ENCODE results near the gene SRCIN1.
"Not testable (repeated sequence)": the region's sequence is repeated elsewhere in the genome, so short reads cannot be mapped to it uniquely, and the experiment has no call there.

Gene SRCIN1

DNA sequence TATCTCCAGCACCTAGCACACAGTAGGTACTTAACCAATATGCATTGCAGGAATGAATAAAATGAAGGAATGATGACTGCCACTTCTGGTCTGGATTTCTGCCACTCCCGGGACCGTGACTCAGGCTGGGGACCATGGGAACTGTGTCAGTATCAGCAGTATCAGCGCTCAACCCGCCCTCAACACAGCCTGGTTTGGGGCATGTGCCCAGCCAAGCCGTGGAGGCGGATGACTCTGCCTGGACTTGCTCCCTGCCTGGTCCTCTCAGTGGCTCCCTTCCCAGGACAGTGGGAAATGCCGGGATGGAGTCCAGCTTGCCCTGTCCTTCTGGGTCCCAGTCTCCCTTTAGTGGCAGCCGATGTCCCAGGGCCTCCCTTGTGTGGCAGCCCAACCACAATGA is 55.1 kb downstream of the SRCIN1 start:
- FAIRE-seq (no peak), DNase-seq (ENCODE audit: extremely low spot score, insufficient read length, low read depth) (no peak)

DNA sequence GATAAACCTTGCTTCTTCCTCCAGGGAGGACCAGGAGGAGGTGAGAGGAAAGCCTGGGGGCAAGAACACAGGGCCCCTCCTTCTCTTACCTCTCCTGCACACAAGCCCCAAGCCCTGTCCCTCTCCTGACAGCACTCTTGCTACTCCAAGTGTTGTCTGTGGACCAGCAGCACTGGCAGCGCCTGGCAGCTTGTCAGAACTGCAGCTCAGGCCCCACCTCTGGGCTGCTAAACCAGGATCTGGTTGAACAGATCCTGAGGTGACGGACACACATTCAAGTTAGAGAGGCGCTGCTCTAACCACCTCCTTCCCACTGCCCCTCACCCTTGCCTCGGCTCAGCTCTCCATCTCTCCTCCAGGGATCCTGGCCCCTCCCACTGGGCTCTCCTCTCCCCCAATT is 56.5 kb downstream of the SRCIN1 start:
- FAIRE-seq (no peak), DNase-seq (ENCODE audit: extremely low spot score, insufficient read length, low read depth) (no peak)

- DNase-seq (ENCODE audit: extremely low spot score, insufficient read length, low read depth) (no peak), FAIRE-seq (no peak)
Measured at GRCh38 chr17:38547444-38547843, 58.3 kb downstream of the SRCIN1 start.

- no peak for FAIRE-seq
- DNase-seq (ENCODE audit: extremely low spot score, insufficient read length, low read depth): no peak
Measured at GRCh38 chr17:38546396-38546795, 59.4 kb downstream of the SRCIN1 start.

- DNase-seq (ENCODE audit: extremely low spot score, insufficient read length, low read depth) (no peak), FAIRE-seq (no peak)
Measured at GRCh38 chr17:38545531-38546225, 60.1 kb downstream of the SRCIN1 start.

GRCh38 chr17:38544839-38545209 is 60.9 kb downstream of the SRCIN1 start:
- DNase-seq (ENCODE audit: extremely low spot score, insufficient read length, low read depth) (no peak), FAIRE-seq (no peak)

DNA sequence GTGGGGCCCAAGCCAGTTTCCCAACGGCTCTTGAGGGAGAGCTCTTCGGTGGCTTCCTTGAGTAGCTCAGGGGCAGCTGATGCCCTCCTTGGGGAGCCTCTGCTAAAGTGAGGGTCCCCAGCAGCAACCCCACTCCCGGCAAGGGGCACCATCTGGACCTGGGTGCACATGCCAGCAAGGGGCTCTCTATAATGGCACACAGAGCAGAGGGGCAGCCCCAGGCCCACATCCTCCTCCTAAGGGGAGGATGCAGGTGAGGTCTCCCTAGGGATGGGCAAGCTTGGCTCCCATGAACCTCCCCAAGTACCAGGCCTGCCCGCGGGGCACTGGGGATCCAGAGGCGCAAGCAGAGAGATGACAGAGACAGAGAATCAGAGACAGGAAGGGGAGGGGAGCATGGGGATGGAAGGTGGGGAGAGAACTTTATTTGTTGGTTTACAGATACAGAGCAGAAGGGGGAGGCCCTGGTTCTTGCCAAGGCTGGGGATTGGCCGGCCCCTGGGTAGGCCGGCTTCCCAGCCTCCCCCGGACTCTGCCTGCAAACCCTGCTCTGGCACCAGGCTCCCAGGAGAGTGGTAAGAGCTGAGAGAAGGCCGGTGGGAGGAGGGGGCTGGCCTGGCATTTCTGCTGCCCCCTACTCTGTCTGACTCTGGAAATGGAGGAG is 61.4 kb downstream of the SRCIN1 start:
- DNase-seq (ENCODE audit: extremely low spot score, insufficient read length, low read depth): no peak
- FAIRE-seq: no peak

DNA sequence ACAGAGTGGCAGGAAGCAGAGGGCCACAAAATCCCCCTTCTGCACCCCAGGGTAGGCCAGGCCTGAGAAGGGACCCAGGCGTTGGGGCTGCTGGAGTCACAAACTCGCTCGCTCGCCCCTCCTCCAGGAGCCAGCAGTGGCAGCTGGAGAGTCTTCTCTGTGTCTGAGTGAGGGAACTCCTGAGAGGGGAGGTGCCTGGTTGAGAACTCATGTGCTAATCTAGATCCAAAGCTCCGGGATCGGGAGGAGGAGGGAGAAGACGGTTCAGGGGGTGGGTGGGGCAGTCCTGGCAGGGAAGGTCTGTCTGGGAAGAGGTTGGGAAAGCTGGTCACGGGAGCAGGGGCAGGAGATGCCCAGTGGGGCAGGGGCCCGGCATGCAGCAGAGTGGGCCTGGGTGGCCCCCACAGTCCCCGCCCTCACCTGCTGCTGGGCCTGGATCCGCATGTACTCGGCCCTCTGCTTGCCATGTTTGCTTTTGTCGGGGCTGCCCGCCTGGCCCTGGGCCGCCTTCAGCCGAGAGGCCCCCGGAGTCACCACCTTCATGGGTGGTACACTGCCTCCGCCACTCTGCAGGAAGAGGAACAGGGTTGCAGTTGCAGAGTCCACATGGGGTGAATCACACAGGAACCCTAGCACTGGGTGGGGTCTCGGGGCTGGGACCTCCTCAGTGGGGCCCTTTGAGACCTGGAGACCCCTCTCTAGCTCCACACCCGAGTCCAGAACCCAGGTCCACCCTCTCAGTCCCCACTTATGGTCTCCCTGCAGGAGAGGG is 62.2 kb downstream of the SRCIN1 start:
- DNase-seq (ENCODE audit: extremely low spot score, insufficient read length, low read depth) (no peak), FAIRE-seq (no peak)

DNA sequence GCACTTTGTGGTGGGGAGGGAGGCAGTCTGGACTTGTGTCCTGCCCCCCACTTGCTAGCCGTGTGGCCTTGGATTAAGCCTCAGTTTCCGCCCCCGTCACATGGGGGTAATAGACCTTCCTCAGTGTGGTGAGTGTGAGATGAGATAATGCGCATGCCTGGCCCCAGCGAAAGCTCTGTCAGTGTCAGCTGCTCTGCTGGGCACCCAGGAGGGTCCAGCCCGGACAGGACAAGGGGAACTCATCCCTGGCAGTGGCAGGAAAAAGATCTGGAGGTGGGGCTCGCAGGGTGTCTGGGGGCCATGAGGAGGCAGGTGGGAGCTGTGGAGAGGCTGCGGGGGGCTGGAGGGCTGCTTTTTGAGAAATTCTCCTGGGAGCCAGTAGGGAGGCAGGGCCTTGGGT is 63.5 kb downstream of the SRCIN1 start:
- DNase-seq (ENCODE audit: extremely low spot score, insufficient read length, low read depth): no peak
- FAIRE-seq: no peak

DNA sequence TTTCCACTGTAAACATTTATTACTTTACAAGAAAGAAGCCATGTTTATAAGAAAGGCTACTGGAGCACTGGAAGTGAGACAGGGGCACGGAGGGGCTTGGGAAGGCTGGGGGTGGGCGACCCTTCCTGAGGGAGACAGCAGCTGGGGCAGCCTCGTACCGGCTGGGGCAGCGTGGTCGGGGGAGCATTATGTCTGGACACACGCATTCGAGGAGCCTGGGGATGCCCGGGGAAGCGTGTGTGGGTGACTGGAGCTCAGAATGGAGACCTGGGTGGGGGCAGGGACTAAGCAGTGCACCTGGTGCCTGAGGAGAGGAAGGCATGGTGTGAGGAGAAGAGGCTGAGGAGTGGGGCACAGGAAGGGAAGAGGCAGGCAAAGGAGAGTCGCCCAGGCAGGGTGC is 64.5 kb downstream of the SRCIN1 start:
- FAIRE-seq: no peak
- DNase-seq (ENCODE audit: extremely low spot score, insufficient read length, low read depth): no peak

GRCh38 chr17:38540514-38541045 is 65.2 kb downstream of the SRCIN1 start:
- no peak for DNase-seq (ENCODE audit: extremely low spot score, insufficient read length, low read depth)
- no peak for FAIRE-seq

DNA sequence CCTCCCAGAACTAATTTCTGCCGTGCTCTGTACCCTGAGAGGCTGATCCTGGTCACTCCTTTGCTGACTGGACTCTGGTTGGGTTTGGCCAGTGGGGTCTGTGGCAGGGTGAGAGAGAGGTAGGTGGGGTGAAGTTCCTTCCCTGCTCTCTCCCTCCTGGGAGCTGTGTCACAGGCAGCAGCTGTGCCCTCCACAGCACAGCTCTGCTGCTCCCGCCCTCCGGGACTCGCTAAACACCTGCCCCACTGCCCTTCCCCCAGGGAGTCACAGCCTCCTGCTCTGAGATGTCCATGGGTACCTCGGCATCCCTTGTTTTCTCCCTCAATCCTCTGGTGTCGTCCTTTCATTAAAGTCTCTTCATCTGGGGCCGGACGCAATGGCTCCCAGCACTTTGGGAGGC is 66.4 kb downstream of the SRCIN1 start:
- no peak for DNase-seq (ENCODE audit: extremely low spot score, insufficient read length, low read depth)
- FAIRE-seq: no peak

GRCh38 chr17:38538906-38539305 is 66.8 kb downstream of the SRCIN1 start:
- FAIRE-seq (no peak), DNase-seq (ENCODE audit: extremely low spot score, insufficient read length, low read depth) (no peak)

DNA sequence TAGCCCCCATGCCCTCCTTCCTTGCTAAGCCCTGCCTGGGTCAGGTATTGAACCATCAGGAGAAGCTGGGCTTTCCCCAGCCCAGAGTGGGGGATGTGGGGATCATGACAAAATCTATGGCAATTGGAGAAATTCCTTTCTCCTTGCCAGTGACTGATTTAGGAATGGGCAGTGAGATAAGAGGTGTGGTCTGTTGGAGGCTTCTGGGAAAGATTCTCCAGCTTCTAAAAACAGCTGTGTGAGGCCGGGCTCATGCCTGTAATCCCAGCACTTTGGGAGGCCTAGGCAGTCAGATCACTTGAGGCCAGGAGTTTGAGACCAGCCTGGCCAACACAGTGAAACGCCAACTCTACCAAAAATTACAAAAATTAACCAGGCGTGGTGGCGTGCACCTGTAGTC is 69.1 kb downstream of the SRCIN1 start:
- no peak for DNase-seq (ENCODE audit: extremely low spot score, insufficient read length, low read depth)
- no peak for FAIRE-seq

DNA sequence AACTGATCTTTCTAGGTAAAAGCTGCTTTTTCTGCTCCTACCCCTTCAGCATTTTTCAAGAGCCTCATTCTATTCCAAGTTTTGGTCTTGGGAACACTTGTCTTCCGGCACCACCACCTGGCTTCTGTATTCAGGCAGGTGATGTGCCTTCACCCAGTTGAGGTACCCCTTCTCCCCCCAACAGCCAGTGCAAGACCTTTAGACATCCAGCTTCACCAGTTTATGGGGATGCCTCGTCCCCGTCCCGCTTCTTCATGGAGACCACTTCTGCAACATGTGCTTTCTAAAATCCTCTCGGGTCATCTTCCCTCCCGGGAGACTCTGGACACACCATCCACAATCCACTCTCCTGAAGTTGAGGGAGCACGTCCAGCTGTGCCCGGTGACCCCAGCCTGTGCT is 69.9 kb downstream of the SRCIN1 start:
- DNase-seq (ENCODE audit: extremely low spot score, insufficient read length, low read depth) (no peak), FAIRE-seq (no peak)

DNA sequence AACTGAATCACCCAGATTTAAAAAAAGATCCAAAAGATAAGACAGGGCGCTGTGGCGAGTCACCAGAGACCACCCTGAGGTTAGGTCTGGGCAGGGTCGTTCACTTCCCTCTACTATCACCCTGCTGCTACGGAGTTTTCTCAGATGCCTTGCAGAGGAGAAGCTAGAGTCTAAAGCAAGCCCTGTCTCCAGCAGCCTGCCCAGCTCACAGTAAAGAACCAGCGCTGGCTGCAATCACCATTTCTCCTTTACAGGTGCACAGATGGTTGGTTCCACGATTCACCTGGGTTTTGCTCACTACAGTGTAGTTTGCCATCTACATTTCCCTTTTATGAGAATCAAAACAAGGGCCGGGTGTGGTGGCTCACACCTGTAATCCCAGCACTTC is 71.3 kb downstream of the SRCIN1 start:
- DNase-seq (ENCODE audit: extremely low spot score, insufficient read length, low read depth) (no peak), FAIRE-seq (no peak)

DNA sequence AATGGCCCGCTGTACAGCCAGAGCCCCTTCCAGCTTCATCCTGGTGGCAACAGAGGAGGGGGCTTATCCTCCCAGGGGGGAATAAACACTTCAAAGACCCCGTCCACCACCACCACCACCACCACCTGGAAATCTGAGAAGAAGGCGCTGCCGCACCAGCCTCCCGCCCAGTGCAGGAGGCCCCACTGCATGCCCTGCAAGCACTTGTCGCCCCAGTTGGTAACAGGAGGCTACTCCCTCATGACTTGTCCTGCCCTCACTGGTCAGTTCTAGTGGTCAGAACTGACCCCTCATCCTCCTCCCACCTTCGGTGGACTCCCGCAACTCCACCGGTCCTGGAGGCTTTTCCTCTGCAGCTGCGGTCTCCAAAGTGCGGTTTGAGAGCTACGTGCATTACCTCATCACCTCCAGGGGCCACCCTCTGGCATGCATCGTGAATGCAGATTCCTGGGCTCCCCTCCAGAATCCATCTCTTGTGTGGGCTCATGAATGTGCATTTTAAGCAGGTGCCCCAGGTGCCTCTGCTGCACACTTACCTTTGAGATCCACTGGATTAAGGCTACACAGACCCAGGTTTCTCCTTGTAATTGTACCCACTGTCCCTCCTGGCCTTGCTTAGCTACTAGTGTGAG is 71.8 kb downstream of the SRCIN1 start:
- FAIRE-seq: no peak

GRCh38 chr17:38533241-38533640 is 72.5 kb downstream of the SRCIN1 start:
- FAIRE-seq (no peak), DNase-seq (ENCODE audit: extremely low spot score, insufficient read length, low read depth) (no peak)

More for the DNA sequence above, 71.8 kb downstream of the SRCIN1 start:
- DNase-seq (ENCODE audit: extremely low spot score, insufficient read length, low read depth): no peak

GRCh38 chr17:38532451-38532850 is 73.3 kb downstream of the SRCIN1 start:
- DNase-seq (ENCODE audit: extremely low spot score, insufficient read length, low read depth) (no peak), FAIRE-seq (no peak)

DNA sequence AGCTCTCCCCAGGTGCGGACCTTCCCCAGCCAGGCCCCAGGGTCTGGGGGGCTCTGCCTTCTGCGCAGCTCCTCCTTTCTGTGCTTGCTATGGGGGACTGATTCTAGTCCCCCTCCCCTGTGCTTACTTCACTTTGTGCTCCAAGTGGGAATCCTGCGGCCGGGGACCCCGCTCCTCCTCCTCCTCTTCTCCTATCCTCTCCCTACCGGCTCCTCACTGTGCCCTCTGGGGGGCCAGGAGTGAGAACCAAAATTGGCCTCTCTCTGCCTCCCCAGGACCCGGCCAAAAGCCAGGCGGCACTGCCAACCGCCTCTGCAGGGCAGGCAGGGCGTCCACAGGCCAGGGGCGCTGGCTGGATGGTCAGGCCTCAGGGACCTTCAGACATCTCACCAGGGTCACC is 74.0 kb downstream of the SRCIN1 start:
- FAIRE-seq; DNase-seq (ENCODE audit: extremely low spot score, insufficient read length, low read depth): not testable (repeated sequence)

DNA sequence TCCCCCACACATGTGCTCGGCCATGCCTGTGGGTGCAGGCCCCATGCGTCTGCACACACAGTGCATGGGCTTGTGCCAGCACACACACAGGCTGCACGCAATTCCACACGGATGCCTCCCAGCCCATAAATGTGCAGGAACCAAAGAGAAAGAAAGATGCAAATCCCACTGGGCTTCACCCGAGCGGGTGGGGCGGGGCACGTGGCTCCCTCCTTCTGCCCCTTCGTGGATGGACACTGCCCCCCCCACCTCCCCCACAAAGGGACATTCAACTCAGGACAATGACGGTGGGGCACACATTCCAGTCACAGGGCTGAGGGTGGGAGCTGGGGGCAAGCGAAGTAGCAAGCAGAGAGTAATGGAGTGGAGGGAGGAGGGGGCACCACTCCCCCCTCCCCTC is 74.9 kb downstream of the SRCIN1 start:
- not testable (repeated sequence) for FAIRE-seq; DNase-seq (ENCODE audit: extremely low spot score, insufficient read length, low read depth)

All from GM18507 (cell line).